GM18499 (cell line): Measurements from ENCODE around the gene ILF3.

Experiments
- ATAC-seq: cut with Tn5 transposase; IDR thresholded peaks from one replicate; pipeline ENCODE4 v1.9.1; 2021; ENCODE audit warnings: moderate number of reproducible peaks; ENCODE audit not compliant: insufficient read depth, unreplicated experiment

Gene ILF3

DNA sequence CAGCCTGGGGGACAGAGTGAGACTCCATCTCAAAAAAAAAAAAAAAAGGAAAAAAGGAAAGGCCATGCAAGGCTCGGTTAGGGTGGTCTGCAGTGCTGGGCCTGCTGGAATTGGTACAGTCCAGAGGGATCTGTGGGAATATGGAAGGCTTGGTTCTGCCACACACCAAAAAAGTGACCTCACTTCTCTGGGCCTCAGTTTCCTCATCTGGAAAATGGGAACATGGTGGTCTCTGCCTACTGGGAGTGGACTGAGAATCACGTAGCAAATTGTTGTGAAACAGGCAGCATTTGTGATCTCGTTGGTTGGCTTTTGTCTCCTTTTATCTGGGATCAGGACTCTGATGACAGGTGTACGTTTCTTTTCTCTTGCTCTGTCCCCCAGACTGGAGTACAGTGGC lies 71.3 kb downstream of the ILF3 start:
- ATAC-seq: no peak

DNA sequence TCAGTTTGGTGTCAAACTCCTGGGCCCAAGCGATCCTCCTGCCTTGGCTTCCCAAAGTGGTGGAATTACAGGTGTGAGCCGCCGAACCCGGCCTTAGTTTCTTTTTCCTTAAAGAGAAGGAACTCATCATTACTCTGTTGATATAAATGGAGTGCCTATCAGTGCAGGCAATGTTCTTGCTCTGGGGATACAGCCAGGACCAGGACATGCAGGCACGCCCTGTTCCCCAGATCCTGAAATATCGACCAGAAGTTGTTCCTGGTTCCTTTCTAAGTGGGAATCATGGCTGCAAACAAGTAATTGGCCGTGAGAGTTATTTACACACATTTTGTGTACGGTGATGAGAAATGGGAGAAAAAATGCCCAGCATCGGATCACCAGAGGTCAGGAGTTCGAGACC lies 72.1 kb downstream of the ILF3 start:
- no peak for ATAC-seq

GRCh38 chr19:10727685-10728201 lies 73.6 kb downstream of the ILF3 start:
- no peak for ATAC-seq

- no peak for ATAC-seq
Observed at GRCh38 chr19:10729411-10729810, 75.3 kb downstream of the ILF3 start.

DNA sequence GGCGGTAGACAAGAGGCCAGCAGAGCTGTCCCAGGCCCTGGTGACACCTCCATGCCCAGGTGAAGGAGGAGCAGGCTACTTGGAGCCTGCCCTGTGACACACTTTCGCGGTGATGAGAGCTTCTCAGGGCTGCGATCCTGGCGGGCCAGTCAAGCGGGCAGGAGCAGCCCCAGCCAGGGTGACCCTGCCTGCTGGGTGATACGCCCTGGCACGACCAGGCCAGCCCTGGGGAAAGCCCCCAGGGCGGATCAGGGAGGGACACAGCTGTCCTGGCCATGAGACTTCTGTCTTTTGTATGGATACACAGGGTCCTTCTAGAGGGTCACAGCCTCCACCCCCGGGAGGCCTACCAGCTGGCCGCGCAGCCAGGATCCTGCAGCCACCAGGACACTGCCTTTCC lies 76.8 kb downstream of the ILF3 start:
- ATAC-seq: no peak

DNA sequence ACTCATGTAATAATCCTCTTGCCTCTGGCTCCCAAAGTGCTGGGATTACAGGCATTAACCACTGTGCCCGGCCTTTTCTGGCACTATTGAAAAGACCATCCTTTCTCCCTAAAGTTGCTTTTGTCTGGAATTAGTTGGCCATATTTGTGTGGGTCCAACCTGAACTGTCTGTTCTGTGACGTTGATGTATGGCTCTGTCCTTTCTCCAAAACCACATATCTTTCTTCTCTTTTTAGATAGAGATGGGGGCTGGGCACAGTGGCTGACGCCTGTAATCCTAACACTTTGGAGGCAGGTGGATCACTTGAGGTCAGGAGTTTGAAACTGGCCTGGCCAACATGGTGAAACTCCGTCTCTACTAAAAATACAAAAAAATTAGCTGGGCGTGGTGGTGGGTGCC lies 81.6 kb downstream of the ILF3 start:
- ATAC-seq: no peak

- ATAC-seq: no peak
Observed at GRCh38 chr19:10736189-10736588, 82.0 kb downstream of the ILF3 start.

DNA sequence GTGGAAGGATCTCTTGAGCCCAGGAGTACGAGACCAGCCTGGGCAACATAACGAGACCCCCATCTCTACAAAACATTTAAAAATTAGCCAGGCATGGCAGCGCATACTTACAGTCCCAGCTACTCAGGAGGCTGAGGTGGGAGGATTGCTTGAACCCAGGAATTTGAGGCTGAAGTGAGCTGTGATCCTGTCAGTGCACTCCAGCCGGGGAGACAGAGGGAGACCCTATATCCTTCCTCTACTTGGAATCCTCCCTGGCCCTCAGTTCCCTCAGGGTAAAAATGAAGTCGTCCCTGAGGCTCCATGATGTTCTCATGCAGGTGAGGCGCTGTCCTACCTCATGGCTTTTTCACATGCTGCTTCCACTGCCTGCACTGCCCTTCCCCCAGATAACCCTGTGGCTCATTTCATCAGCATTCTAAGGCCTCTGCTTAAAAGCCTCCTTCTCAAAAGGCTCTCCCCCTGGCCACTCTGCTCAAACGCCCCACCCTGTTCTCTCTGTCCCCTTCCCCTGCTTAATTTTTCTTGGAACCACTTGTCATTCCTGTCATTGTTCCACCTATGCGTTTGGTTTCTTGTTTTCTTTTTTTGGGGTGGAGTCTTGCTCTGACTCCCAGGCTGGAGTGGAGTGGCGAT lies 82.9 kb downstream of the ILF3 start:
- no peak for ATAC-seq

DNA sequence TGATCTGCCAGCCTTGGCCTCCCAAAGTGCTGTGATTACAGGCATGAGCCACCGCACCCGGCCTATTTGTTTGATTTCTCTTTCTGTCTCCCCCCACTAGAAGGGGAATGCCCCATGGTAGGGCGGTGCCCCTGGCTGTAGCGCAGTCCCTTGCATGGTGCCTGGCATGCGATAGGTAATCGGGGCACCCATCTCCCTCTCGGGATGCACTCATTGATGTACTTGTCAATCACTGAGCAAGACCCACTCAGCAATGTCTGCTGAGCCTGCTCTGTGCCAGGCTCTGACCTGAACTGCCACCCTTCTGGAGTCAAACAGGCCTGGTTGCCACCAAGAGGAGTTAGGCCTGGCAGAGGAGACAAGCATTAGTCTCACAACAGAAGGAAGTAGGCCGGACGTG lies 83.6 kb downstream of the ILF3 start:
- no peak for ATAC-seq

DNA sequence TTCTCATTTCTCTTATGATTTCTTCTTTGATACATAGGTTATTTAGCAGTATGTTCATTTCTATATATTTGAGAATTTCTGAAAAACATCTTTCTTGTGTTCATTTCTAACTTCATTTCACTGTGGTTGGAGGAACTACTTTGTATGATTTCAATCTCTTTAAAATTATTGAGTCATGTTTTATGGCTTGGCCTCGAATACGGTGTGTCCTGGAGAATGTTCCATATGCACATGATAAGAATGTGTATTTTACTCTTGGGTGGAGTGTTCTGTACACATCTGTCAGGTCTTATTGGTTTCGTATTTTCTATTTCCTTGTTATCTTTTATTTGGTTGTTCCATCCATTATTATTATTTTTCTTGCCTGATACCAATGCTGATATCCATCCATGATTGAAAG lies 86.7 kb downstream of the ILF3 start:
- ATAC-seq: no peak
